ENCODE data around the gene OPCML. TPM values are rescaled to one million over a fixed set of nuclear protein-coding genes. Genes with fewer than 3 reads are reported as not detected.
A peak's percentile ranks its signal among the peaks of the same experiment; 100 is the strongest.

Gene OPCML
- total RNA-seq, 2 donors from 2014 or later = not detected

GRCh38 chr11:132686886-132687285 is 845.4 kb downstream of the OPCML start:
- ATAC-seq = no peak
- Mint-ChIP-seq H3K4me3 (no peak overlapping the region), H3K27ac (peak overlapping the region; percentile 51), H3K36me3 (ENCODE audit: low read depth) (no peaks in the 10 kb centered on the region), H3K4me1 (peaks cover 19% of the 10 kb centered on the region), H3K27me3 (no peaks in the 10 kb centered on the region)
- no peaks in the 10 kb centered on the region for H3K9me3 ChIP-seq (ENCODE audit: control insufficient read depth, low read length, poor library complexity, severe bottlenecking)
- no peak for DNase-seq

DNA sequence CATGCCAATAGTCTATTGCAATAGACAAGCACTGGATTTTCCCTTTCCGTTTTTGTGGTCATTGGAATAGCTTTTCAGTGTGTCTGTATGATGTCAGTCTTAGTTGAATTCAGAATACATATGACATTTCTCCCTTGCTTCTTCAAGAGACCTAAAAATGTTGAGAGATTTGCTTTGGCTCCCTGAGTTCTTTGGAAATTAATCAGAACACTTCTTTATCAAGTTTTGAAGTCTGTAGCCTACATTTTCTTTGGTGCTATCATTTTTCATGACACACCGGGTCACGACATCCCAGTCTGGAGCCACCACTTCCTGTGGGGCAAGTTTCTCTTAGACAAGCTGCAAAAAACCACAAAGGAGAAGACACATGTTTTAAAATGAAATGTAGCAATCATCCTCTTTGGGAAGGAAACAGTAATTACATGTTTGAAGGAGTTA is 847.1 kb downstream of the OPCML start:
- ATAC-seq (no peak), DNase-seq (no peak)
- Mint-ChIP-seq H3K27ac (peak overlapping the region; percentile 78), H3K4me3 (no peak overlapping the region), H3K4me1 (peaks cover 19% of the 10 kb centered on the region), H3K27me3 (no peaks in the 10 kb centered on the region), H3K36me3 (ENCODE audit: low read depth) (no peaks in the 10 kb centered on the region)
- H3K9me3 ChIP-seq (ENCODE audit: control insufficient read depth, low read length, poor library complexity, severe bottlenecking) = no peaks in the 10 kb centered on the region

DNA sequence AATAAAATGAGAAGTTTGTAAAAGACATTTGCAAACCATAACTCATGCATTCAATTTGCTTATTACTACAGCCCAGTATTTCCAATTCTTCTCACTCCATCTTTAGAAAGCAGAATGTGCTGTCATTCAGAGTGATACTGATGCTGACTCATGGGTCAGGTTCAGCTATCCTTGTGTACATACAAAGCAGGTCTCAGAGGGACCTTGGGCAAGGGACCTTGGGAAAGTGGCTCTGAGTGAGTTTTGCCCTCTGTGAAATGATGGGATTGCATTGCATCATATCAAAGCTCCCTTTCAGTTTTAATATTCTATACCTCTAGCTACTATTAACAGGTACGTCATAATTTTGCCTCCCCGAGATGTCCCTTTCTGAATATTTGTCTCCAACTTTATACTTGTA is 848.7 kb downstream of the OPCML start:
- Mint-ChIP-seq H3K27ac (no peak overlapping the region), H3K4me1 (peaks cover 19% of the 10 kb centered on the region), H3K27me3 (no peaks in the 10 kb centered on the region), H3K4me3 (no peak overlapping the region), H3K36me3 (ENCODE audit: low read depth) (no peaks in the 10 kb centered on the region)
- DNase-seq = no peak
- ATAC-seq = no peak
- no peaks in the 10 kb centered on the region for H3K9me3 ChIP-seq (ENCODE audit: control insufficient read depth, low read length, poor library complexity, severe bottlenecking)

DNA sequence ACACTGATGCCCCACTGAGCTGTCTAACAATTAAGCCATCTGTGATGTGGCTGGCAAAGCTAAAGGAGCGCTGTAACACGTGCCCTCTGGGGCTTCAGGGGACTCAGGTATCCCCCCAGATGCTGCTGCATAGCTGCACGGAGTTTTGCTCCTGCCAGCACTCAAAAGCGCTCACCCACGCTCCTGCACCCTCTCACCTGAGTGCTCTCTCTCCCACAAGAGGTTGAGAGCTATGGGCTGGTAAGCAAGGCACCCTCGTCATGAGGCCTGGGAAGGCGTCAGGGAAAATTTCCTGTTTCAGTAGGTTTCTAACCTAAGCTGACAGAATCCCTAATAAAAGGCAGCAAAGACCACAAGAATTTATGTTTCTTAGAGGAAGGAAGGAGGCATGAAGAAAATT is 850.3 kb downstream of the OPCML start:
- Mint-ChIP-seq H3K27me3 (no peaks in the 10 kb centered on the region), H3K36me3 (ENCODE audit: low read depth) (no peaks in the 10 kb centered on the region), H3K27ac (no peak overlapping the region), H3K4me3 (no peak overlapping the region), H3K4me1 (peaks cover 19% of the 10 kb centered on the region)
- H3K9me3 ChIP-seq (ENCODE audit: control insufficient read depth, low read length, poor library complexity, severe bottlenecking) = no peaks in the 10 kb centered on the region
- no peak for ATAC-seq
- DNase-seq = no peak

DNA sequence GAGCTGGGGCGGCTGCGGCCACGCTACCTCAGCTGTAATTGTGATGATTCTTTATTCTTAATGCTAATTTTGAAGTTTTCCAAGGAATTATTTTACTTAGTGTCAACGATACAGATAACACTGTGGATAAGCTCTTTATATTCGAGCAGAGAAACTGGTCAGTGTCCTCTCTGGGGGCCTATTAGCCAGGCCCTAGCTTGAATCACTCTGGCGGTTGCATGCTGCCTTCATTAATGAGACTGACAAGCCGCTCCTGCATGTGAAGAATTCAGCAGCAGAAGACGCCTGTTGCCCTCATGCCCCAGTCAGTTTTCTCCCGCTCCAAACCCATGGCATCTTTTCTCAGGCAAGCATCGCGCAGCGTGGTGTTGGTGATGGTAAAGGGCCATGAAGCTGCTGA is 851.7 kb downstream of the OPCML start:
- no peaks in the 10 kb centered on the region for H3K27me3 Mint-ChIP-seq
- no peaks in the 10 kb centered on the region for H3K36me3 Mint-ChIP-seq (ENCODE audit: low read depth)
- no peak for ATAC-seq
- no peak overlapping the region for H3K27ac Mint-ChIP-seq
- H3K9me3 ChIP-seq (ENCODE audit: control insufficient read depth, low read length, poor library complexity, severe bottlenecking) = no peaks in the 10 kb centered on the region
- H3K4me1 Mint-ChIP-seq = peaks cover 7% of the 10 kb centered on the region
- no peak overlapping the region for H3K4me3 Mint-ChIP-seq
- no peak for DNase-seq

- no peak overlapping the region for H3K27ac Mint-ChIP-seq
- no peaks in the 10 kb centered on the region for H3K27me3 Mint-ChIP-seq
- no peaks in the 10 kb centered on the region for H3K4me1 Mint-ChIP-seq
- no peaks in the 10 kb centered on the region for H3K9me3 ChIP-seq (ENCODE audit: control insufficient read depth, low read length, poor library complexity, severe bottlenecking)
- DNase-seq (no peak), ATAC-seq (no peak)
- H3K36me3 Mint-ChIP-seq (ENCODE audit: low read depth) = no peaks in the 10 kb centered on the region
- no peak overlapping the region for H3K4me3 Mint-ChIP-seq
Measured at GRCh38 chr11:132674151-132674550, 858.1 kb downstream of the OPCML start.

GRCh38 chr11:132671851-132672370 is 860.4 kb downstream of the OPCML start:
- Mint-ChIP-seq H3K27me3 (no peaks in the 10 kb centered on the region), H3K4me1 (no peaks in the 10 kb centered on the region), H3K27ac (no peak overlapping the region), H3K36me3 (ENCODE audit: low read depth) (no peaks in the 10 kb centered on the region), H3K4me3 (no peak overlapping the region)
- ATAC-seq (no peak), DNase-seq (no peak)
- no peaks in the 10 kb centered on the region for H3K9me3 ChIP-seq (ENCODE audit: control insufficient read depth, low read length, poor library complexity, severe bottlenecking)

GRCh38 chr11:132670921-132671675 is 861.2 kb downstream of the OPCML start:
- no peak overlapping the region for H3K4me3 Mint-ChIP-seq
- H3K36me3 Mint-ChIP-seq (ENCODE audit: low read depth) = no peaks in the 10 kb centered on the region
- no peaks in the 10 kb centered on the region for H3K9me3 ChIP-seq (ENCODE audit: control insufficient read depth, low read length, poor library complexity, severe bottlenecking)
- no peaks in the 10 kb centered on the region for H3K27me3 Mint-ChIP-seq
- H3K4me1 Mint-ChIP-seq = no peaks in the 10 kb centered on the region
- H3K27ac Mint-ChIP-seq = no peak overlapping the region
- ATAC-seq (no peak), DNase-seq (no peak)

DNA sequence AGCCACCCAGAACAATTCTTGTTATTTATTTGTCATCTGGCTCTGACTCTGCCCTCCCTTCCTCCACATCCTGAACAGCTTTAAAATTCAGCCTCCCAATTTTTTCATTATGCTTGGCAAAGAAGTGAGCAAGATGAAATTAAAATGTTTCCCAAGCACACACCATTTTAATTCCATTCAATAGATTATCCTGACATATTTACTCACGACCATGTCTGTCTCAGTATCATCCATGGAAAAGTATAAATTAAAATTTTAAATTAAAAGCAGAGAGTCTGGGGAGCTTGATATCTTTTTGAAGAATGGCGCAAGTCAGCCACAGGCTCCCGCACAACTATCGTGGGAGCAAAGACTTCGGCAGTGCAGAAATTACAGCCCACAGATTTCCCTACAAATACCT is 862.4 kb downstream of the OPCML start:
- Mint-ChIP-seq H3K4me1 (no peaks in the 10 kb centered on the region), H3K27me3 (no peaks in the 10 kb centered on the region), H3K27ac (no peak overlapping the region), H3K36me3 (ENCODE audit: low read depth) (no peaks in the 10 kb centered on the region), H3K4me3 (no peak overlapping the region)
- no peak for ATAC-seq
- no peak for DNase-seq
- no peaks in the 10 kb centered on the region for H3K9me3 ChIP-seq (ENCODE audit: control insufficient read depth, low read length, poor library complexity, severe bottlenecking)

DNA sequence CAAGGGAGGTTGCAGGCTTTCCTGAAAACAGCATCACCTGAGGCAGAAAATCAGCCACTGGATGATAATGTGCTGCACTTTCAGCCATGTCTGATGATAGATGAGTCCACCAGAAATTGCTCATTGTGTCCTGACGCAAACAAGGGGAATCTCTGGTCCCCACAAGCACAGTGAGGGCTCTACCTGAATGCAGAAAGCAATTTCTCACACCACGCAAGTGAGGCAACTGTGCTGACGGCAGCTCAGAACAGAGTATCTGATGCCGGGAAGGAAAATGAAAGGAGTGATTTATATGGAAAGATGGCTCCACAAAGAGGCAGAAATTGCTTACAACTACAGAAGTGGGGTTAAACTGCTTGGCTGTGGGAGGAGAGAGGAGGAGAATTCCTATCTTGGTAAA is 867.1 kb downstream of the OPCML start:
- DNase-seq = no peak
- ATAC-seq = no peak
- Mint-ChIP-seq H3K27me3 (no peaks in the 10 kb centered on the region), H3K4me1 (no peaks in the 10 kb centered on the region), H3K4me3 (no peak overlapping the region), H3K27ac (no peak overlapping the region), H3K36me3 (ENCODE audit: low read depth) (no peaks in the 10 kb centered on the region)
- no peaks in the 10 kb centered on the region for H3K9me3 ChIP-seq (ENCODE audit: control insufficient read depth, low read length, poor library complexity, severe bottlenecking)

DNA sequence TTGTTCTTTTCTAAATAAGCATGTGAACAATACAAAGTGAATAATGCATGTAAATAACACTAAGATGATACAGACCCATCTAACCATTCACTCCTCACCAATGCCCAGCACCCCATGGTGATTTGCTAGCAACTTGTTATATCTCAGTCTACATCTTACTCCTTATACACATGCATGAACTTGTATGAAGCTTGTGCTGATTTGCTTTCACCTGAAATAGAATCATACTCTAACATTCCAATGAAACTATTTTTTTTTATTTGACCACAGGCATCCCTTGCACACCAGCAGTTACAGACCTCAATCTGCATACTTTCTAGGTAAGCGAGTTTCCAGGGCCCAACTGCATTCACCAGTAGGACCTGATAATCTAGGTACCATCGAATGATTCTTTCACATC is 873.6 kb downstream of the OPCML start:
- H3K9me3 ChIP-seq (ENCODE audit: control insufficient read depth, low read length, poor library complexity, severe bottlenecking) = no peaks in the 10 kb centered on the region
- Mint-ChIP-seq H3K4me3 (no peak overlapping the region), H3K27me3 (peaks cover 7% of the 10 kb centered on the region), H3K36me3 (ENCODE audit: low read depth) (no peaks in the 10 kb centered on the region), H3K4me1 (no peaks in the 10 kb centered on the region), H3K27ac (no peak overlapping the region)
- DNase-seq (no peak), ATAC-seq (no peak)

- no peaks in the 10 kb centered on the region for H3K36me3 Mint-ChIP-seq (ENCODE audit: low read depth)
- ATAC-seq (no peak), DNase-seq (no peak)
- H3K27me3 Mint-ChIP-seq = peaks cover 13% of the 10 kb centered on the region
- no peak overlapping the region for H3K4me3 Mint-ChIP-seq
- no peaks in the 10 kb centered on the region for H3K4me1 Mint-ChIP-seq
- H3K9me3 ChIP-seq (ENCODE audit: control insufficient read depth, low read length, poor library complexity, severe bottlenecking) = no peaks in the 10 kb centered on the region
- H3K27ac Mint-ChIP-seq = no peak overlapping the region
Measured at GRCh38 chr11:132658004-132658403, 874.3 kb downstream of the OPCML start.

GRCh38 chr11:132655187-132655855 is 877.0 kb downstream of the OPCML start:
- H3K9me3 ChIP-seq (ENCODE audit: control insufficient read depth, low read length, poor library complexity, severe bottlenecking) = no peaks in the 10 kb centered on the region
- Mint-ChIP-seq H3K4me3 (no peak overlapping the region), H3K27me3 (peaks cover 13% of the 10 kb centered on the region), H3K27ac (no peak overlapping the region), H3K36me3 (ENCODE audit: low read depth) (no peaks in the 10 kb centered on the region), H3K4me1 (no peaks in the 10 kb centered on the region)
- ATAC-seq = no peak
- DNase-seq = no peak

DNA sequence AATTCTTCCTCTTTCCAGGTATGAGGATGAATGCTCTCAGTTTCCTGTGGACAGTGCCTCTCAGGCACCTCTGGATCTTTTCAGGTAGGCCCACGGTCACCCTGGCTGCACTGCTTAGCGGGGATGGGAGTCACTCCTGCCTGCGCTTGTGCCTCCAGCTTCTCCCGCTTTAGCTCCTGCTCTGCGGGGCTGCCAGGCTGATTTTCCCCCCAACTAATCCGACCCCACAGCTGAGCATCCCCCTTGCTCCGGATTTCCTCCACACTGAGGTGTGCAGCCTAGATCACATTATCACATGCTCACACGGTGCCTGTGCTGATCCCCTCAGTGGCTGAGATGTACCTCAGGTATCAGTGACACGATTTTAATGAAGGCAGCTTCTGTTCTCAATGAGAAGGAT is 879.1 kb downstream of the OPCML start:
- Mint-ChIP-seq H3K4me3 (no peak overlapping the region), H3K27ac (no peak overlapping the region), H3K27me3 (peaks cover 13% of the 10 kb centered on the region), H3K36me3 (ENCODE audit: low read depth) (no peaks in the 10 kb centered on the region), H3K4me1 (no peaks in the 10 kb centered on the region)
- ATAC-seq (no peak), DNase-seq (no peak)
- H3K9me3 ChIP-seq (ENCODE audit: control insufficient read depth, low read length, poor library complexity, severe bottlenecking) = no peaks in the 10 kb centered on the region
